ENCODE results near the gene C17orf50. TPM values are rescaled to one million over a fixed set of nuclear protein-coding genes. Genes with fewer than 3 reads are reported as not detected.
A peak's percentile ranks its signal among the peaks of the same experiment; 100 is the strongest.

C17orf50 gene
- total and polyA plus RNA-seq, 8 donors, result 0.12 to 0.28 (median 0.17) TPM; not detected in 5

DNA sequence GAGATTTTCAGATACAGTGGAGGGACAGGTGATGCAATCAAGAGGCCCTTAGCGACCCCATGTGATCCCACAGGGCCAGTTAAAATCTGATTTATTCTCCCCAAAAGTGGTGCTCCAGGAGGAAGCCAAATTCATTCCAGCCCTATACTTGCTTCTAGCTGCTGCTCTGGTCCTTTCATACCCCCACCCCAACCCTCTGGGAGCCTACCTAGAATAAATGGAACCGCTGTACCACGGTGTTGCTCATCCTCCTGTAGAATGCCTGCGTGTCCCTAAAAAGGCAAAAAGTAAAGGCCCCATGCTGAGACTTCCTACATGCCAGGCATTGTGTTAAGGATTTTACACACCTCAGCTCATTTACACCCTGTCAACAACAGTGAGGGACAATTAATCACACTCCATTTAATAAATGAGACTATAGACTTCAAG, 31.3 kb upstream of the C17orf50 start:
- no peak for ATAC-seq
- 72 to 75% methylated on average over 4 of the region's 4 CpGs for WGBS, 2 donors
- Histone ChIP-seq H3K4me1 (peaks cover 0 to 11% (median 6%) of the 10 kb centered on the region in 3 donors), H3K36me3 (peaks cover 0 to 3% (median 0%) of the 10 kb centered on the region in 3 donors), H3K27ac (no peak overlapping the region), H3K4me3 (no peak overlapping the region), H3K27me3 (no peaks in the 10 kb centered on the region), H3K9me3 (no peaks in the 10 kb centered on the region)
- FAIRE-seq, result no peak
- TF ChIP-seq, protein P1, sequence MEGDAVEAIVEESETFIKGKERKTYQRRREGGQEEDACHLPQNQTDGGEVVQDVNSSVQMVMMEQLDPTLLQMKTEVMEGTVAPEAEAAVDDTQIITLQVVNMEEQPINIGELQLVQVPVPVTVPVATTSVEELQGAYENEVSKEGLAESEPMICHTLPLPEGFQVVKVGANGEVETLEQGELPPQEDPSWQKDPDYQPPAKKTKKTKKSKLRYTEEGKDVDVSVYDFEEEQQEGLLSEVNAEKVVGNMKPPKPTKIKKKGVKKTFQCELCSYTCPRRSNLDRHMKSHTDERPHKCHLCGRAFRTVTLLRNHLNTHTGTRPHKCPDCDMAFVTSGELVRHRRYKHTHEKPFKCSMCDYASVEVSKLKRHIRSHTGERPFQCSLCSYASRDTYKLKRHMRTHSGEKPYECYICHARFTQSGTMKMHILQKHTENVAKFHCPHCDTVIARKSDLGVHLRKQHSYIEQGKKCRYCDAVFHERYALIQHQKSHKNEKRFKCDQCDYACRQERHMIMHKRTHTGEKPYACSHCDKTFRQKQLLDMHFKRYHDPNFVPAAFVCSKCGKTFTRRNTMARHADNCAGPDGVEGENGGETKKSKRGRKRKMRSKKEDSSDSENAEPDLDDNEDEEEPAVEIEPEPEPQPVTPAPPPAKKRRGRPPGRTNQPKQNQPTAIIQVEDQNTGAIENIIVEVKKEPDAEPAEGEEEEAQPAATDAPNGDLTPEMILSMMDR (IDR thresholded peaks at IDR 0.05), result no peak
- intact Hi-C loops (cut with DNase I), result no loop called here
- DNase-seq, result no peak

DNA sequence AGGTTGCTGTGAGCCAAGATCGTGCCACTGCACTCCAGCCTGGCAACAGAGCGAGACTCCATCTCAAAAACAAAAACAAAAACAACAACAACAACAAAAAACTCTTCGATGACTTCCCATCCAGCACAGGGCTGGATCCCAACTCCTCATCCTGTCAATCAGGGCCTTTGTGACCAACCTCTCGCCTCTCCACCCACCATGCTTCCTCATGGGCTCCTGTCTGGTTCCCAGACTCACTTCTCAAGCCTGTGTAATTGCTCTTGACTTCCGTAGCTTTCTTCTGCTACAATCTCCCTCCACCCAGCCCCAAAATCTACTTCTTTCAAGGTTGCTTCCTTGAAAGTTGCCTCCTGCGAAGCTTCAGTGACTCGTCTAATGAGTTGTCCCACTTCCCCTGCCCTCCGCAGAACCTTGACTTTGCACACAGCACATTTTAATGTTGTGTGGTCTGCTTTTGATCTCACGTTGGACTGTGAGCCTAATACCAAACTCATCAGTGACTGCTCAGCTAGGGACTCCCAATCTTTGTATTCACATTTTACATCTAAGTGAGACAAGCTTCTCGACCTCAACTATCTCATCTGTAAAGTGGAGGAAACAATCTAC, 30.2 kb upstream of the C17orf50 start:
- Histone ChIP-seq H3K9me3 (no peaks in the 10 kb centered on the region), H3K27me3 (no peaks in the 10 kb centered on the region), H3K4me1 (peaks cover 0 to 11% (median 6%) of the 10 kb centered on the region in 3 donors), H3K4me3 (no peak overlapping the region), H3K36me3 (peaks cover 0 to 3% (median 0%) of the 10 kb centered on the region in 3 donors), H3K27ac (no peak overlapping the region)
- no peak for DNase-seq
- no peak for FAIRE-seq
- TF ChIP-seq, protein P1 (IDR thresholded peaks at IDR 0.05), result no peak
- intact Hi-C loops (cut with DNase I), result no loop called here
- ATAC-seq, result no peak
- WGBS, 2 donors, result 82 to 89% methylated on average over 10 of the region's 10 CpGs

DNA sequence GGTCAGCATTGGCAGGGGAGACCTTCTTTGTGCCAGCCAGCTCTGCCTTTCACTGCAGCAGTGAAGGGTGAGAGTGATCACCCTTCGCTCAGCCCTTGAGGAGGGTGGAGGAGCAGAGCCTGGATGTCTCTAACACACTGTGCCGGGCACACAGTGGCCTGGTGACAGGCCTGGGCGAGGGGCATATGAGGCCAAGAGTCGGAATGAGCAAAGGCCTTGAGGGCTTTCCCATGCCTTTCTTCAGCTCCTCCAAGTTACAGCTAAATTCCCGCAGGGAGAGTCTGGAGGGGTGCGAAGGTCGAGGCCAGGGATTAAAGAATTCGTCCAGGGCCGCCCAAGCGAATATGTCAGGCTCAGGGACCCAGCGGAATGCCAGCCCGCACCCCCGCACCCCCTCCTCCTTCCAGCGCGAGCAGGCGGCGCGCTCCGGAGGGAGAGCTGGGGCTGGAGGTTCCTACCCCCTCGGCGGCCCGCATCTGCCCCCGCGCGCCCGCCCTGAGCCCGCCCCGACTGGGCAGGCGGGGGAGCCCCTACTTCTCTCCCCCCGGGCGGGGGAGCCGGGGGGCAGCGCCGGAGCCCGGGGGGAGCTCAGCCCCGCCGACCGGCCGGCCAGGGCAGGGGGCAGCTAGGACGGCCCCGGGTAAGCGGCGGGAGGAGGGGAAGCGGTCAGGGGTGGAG, 29.3 kb upstream of the C17orf50 start, which contains the start of gene RASL10B:
RASL10B (plus strand) TSS at position 401 of the 678 bp plus-strand sequence. CDS start 3,546 bp downstream, outside the sequence.
- no peaks in the 10 kb centered on the region for H3K9me3 ChIP-seq
- peaks cover 0 to 11% (median 6%) of the 10 kb centered on the region in 3 donors for H3K4me1 ChIP-seq
- H3K27me3 ChIP-seq, result no peaks in the 10 kb centered on the region
- no peak for FAIRE-seq
- ATAC-seq, result peak; percentile 85 to 95 (median 92)
- TF ChIP-seq, protein P1 (IDR thresholded peaks at IDR 0.05), result no peak
- no peak within 1 kb of the TSS for H3K27ac ChIP-seq
- peak; percentile 58 to 88 (median 68) for DNase-seq
- intact Hi-C loops (cut with DNase I), result no loop called here
- 3 to 10% methylated on average over 18 to 44 of the region's 44 CpGs for WGBS, 2 donors
- H3K36me3 ChIP-seq, result no peaks in the 10 kb centered on the region
- H3K4me3 ChIP-seq, result peak within 1 kb of the TSS; percentile 48 to 76 (median 68)

DNA sequence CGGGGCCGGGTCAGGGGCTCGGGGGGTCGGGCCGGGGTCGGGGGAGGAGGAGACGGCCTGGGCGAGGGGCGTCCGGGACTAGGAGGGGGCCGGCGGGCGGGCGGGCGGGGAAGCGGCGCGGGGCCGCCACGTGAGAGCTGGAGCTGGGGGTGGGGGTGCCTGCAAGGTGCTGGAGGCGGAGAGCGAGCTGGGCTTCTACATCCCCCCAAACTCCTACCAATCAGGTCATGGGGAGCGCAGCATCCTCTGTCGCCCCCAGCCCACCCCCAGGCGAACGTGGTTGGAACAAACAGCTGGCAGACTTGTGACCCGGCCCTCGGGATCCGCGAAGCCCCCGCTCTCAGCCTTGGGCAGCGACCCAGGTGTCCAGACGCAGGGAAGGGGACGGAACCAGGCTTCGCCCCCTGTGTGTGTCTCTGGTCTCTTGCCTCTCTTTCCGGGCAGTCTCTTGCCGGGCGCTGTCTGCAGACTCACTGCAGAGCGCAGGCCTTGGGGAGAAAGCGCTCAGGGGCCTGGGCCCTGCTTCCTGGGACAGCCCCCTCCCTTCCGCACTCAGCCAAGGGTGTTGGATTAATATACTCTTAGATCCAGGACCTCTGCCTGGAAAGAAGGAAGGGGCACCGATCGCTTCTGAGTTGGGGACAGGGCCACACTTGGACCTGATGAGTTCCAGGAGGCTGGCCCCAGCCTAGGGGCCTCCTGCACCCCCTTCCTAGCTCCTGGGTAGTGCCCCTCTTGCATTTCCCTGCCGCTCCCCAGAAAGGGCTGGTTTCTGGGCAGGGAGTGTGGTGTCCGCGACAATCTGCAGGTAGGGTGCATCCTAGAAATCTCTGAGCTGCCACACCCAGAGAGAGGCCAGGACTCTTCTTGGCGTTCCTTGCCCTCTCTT, 28.5 kb upstream of the C17orf50 start:
- H3K27ac ChIP-seq, result no peak overlapping the region
- 13 to 15% methylated on average over 37 to 40 of the region's 47 CpGs for WGBS, 2 donors
- H3K9me3 ChIP-seq, result no peaks in the 10 kb centered on the region
- no peaks in the 10 kb centered on the region for H3K27me3 ChIP-seq
- H3K4me1 ChIP-seq, result peaks cover 0 to 7% (median 6%) of the 10 kb centered on the region in 3 donors
- FAIRE-seq (no peak), ATAC-seq (peak; percentile 61 to 65 (median 62)), DNase-seq (peak in 2 of 6 donors; percentile 34 to 68)
- TF ChIP-seq, protein P1 (IDR thresholded peaks at IDR 0.05), result no peak
- peak overlapping the region; percentile 48 to 76 (median 68) for H3K4me3 ChIP-seq
- intact Hi-C loops (cut with DNase I), result no loop called here
- no peaks in the 10 kb centered on the region for H3K36me3 ChIP-seq

Data from pancreas (tissue), 10 donors.